Mesendoderm (in vitro differentiated cells): Measurements from ENCODE around the gene LSM8.

Experiments used
- DNase-seq: peaks from one replicate; pipeline ENCODE4 v3.0.0; 2013
- H2AK5ac ChIP-seq: 2 replicates; pipeline ENCODE4 v1.6.1; 2013; ENCODE audit warnings: low read length, inconsistent platforms
- H2BK120ac ChIP-seq: 2 replicates; pipeline ENCODE4 v1.6.1; 2013; ENCODE audit warnings: low read depth, mild to moderate bottlenecking, low read length, moderate library complexity, mixed read lengths
- H2BK15ac ChIP-seq: replicated peaks from 2 replicates; pipeline ENCODE4 v1.6.1; 2013; ENCODE audit warnings: low read depth, mild to moderate bottlenecking, moderate library complexity
- H2BK5ac ChIP-seq: 2 replicates; pipeline ENCODE4 v1.6.1; 2013; ENCODE audit warnings: low read length, inconsistent platforms
- H3K18ac ChIP-seq: 2 replicates; pipeline ENCODE4 v1.6.1; 2013; ENCODE audit warnings: mild to moderate bottlenecking, low read length, mixed read lengths
- H3K23ac ChIP-seq: one replicate; pipeline ENCODE4 v1.6.1; 2013; ENCODE audit warnings: low read length
- H3K27ac ChIP-seq: 2 replicates; pipeline ENCODE4 v1.5.1; 2013; ENCODE audit warnings: low read depth, mild to moderate bottlenecking, inconsistent platforms, low read length, moderate library complexity
- H3K27me3 ChIP-seq: 2 replicates; pipeline ENCODE4 v1.6.1; 2013; ENCODE audit warnings: low read length, control low read depth, mild to moderate bottlenecking, inconsistent platforms; ENCODE audit not compliant: insufficient read depth, poor library complexity
- H3K36me3 ChIP-seq: 2 replicates; pipeline ENCODE4 v1.6.1; 2013; ENCODE audit warnings: low read length, inconsistent platforms; ENCODE audit not compliant: control insufficient read depth, insufficient read depth
- H3K4ac ChIP-seq: one replicate; pipeline ENCODE4 v1.6.1; 2013; ENCODE audit warnings: low read depth, mild to moderate bottlenecking, low read length, moderate library complexity
- H3K4me1 ChIP-seq: 2 replicates; pipeline ENCODE4 v1.6.1; 2013; ENCODE audit warnings: low read depth, low read length, inconsistent platforms; ENCODE audit not compliant: control insufficient read depth
- H3K4me2 ChIP-seq: 2 replicates; pipeline ENCODE4 v1.6.1; 2013; ENCODE audit warnings: low read length
- H3K4me3 ChIP-seq: 2 replicates; pipeline ENCODE4 v1.5.1; 2013; ENCODE audit warnings: mild to moderate bottlenecking, low read length
- H3K56ac ChIP-seq: one replicate; pipeline ENCODE4 v1.6.1; 2013; ENCODE audit warnings: low read length
- H3K79me1 ChIP-seq: 2 replicates; pipeline ENCODE4 v1.6.1; 2013; ENCODE audit warnings: low read length, inconsistent platforms
- H3K79me2 ChIP-seq: 2 replicates; pipeline ENCODE4 v1.6.1; 2013; ENCODE audit warnings: mild to moderate bottlenecking, low read length; ENCODE audit not compliant: control insufficient read depth, insufficient read depth
- H3K9ac ChIP-seq: 2 replicates; pipeline ENCODE4 v1.6.1; 2013; ENCODE audit warnings: low read length, inconsistent platforms
- H4K5ac ChIP-seq: one replicate; pipeline ENCODE4 v1.6.1; 2013; ENCODE audit warnings: low read length
- H4K8ac ChIP-seq: one replicate; pipeline ENCODE4 v1.6.1; 2013; ENCODE audit warnings: low read depth, mild to moderate bottlenecking, control low read depth, low read length, moderate library complexity
- WGBS: extraction: QIAGEN DNeasy Blood & Tissue Kit; methylation state at CpG from one replicate; pipeline ENCODE4 v1.1.7; 2013; ENCODE audit warnings: low lambda C conversion rate, missing lambda C conversion rate; ENCODE audit not compliant: insufficient coverage; ENCODE audit errors: extremely low coverage; 5-methylcytosine and 5-hydroxymethylcytosine counted together

The LSM8 gene

GRCh38 chr7:118220583-118220982 is 36.6 kb downstream of the LSM8 start:
- Histone ChIP-seq H3K79me1 (no peaks in the 10 kb centered on the region), H2BK5ac (no peak overlapping the region), H3K4me2 (no peak overlapping the region), H3K4me1 (no peaks in the 10 kb centered on the region), H3K27ac (no peak overlapping the region), H3K36me3 (no peaks in the 10 kb centered on the region), H4K5ac (no peak overlapping the region), H3K79me2 (no peaks in the 10 kb centered on the region), H3K23ac (no peak overlapping the region), H3K18ac (no peak overlapping the region), H2AK5ac (no peak overlapping the region), H4K8ac (no peak overlapping the region), H3K4me3 (no peak overlapping the region), H3K56ac (no peak overlapping the region), H2BK120ac (no peak overlapping the region), H2BK15ac (no peak overlapping the region), H3K4ac (no peak overlapping the region), H3K9ac (no peak overlapping the region), H3K27me3 (no peaks in the 10 kb centered on the region)
- DNase-seq = no peak
- no CpG with 5 or more reads among the region's 3 CpGs for WGBS

- Histone ChIP-seq H2AK5ac (no peak overlapping the region), H3K79me1 (no peaks in the 10 kb centered on the region), H4K5ac (no peak overlapping the region), H3K27me3 (no peaks in the 10 kb centered on the region), H3K18ac (no peak overlapping the region), H3K56ac (no peak overlapping the region), H3K36me3 (no peaks in the 10 kb centered on the region), H3K27ac (no peak overlapping the region), H2BK120ac (no peak overlapping the region), H3K4me2 (no peak overlapping the region), H3K23ac (no peak overlapping the region), H3K9ac (no peak overlapping the region), H4K8ac (no peak overlapping the region), H3K4me3 (no peak overlapping the region), H2BK5ac (no peak overlapping the region), H3K79me2 (no peaks in the 10 kb centered on the region), H3K4me1 (no peaks in the 10 kb centered on the region), H2BK15ac (no peak overlapping the region), H3K4ac (no peak overlapping the region)
- no CpG with 5 or more reads among the region's 1 CpG for WGBS
- no peak for DNase-seq
These were observed 38.6 kb downstream of the LSM8 start for GRCh38 chr7:118222591-118222990.

- no peak for DNase-seq
- H4K8ac ChIP-seq = no peak within 1 kb of the TSS
- no peak within 1 kb of the TSS for H4K5ac ChIP-seq
- no peaks in the 10 kb centered on the region for H3K79me2 ChIP-seq
- no peak within 1 kb of the TSS for H3K18ac ChIP-seq
- no CpG with 5 or more reads among the region's 18 CpGs for WGBS
- H3K9ac ChIP-seq = no peak within 1 kb of the TSS
- H2BK120ac ChIP-seq = no peak within 1 kb of the TSS
- H3K4me1 ChIP-seq = no peaks in the 10 kb centered on the region
- H3K27ac ChIP-seq = no peak within 1 kb of the TSS
- H2AK5ac ChIP-seq = no peak within 1 kb of the TSS
- no peak within 1 kb of the TSS for H2BK15ac ChIP-seq
- no peak within 1 kb of the TSS for H3K23ac ChIP-seq
- no peaks in the 10 kb centered on the region for H3K79me1 ChIP-seq
- no peaks in the 10 kb centered on the region for H3K27me3 ChIP-seq
- no peak within 1 kb of the TSS for H3K4me2 ChIP-seq
- no peak within 1 kb of the TSS for H2BK5ac ChIP-seq
- H3K4me3 ChIP-seq = no peak within 1 kb of the TSS
- no peak within 1 kb of the TSS for H3K56ac ChIP-seq
- H3K36me3 ChIP-seq = no peaks in the 10 kb centered on the region
- no peak within 1 kb of the TSS for H3K4ac ChIP-seq
These were observed 40.6 kb downstream of the LSM8 start, which contains the start of gene ANKRD7 for GRCh38 chr7:118224521-118224920. Gene ANKRD7, plus strand, starts transcription at chr7:118224704. Its CDS starts 127 bp downstream, at chr7:118224831.

- Histone ChIP-seq H3K4ac (no peak overlapping the region), H2AK5ac (no peak overlapping the region), H4K8ac (no peak overlapping the region), H3K4me2 (no peak overlapping the region), H3K79me1 (no peaks in the 10 kb centered on the region), H4K5ac (no peak overlapping the region), H3K23ac (no peak overlapping the region), H2BK5ac (no peak overlapping the region), H3K4me1 (no peaks in the 10 kb centered on the region), H3K27me3 (no peaks in the 10 kb centered on the region), H3K4me3 (no peak overlapping the region), H3K9ac (no peak overlapping the region), H3K56ac (no peak overlapping the region), H3K79me2 (no peaks in the 10 kb centered on the region), H3K36me3 (no peaks in the 10 kb centered on the region), H3K27ac (no peak overlapping the region), H3K18ac (no peak overlapping the region), H2BK15ac (no peak overlapping the region), H2BK120ac (no peak overlapping the region)
- no peak for DNase-seq
- no CpG with 5 or more reads among the region's 1 CpG for WGBS
These were observed 48.9 kb downstream of the LSM8 start for GRCh38 chr7:118232837-118233236.

- Histone ChIP-seq H2BK15ac (no peak overlapping the region), H3K23ac (no peak overlapping the region), H2AK5ac (no peak overlapping the region), H3K36me3 (no peaks in the 10 kb centered on the region), H3K79me1 (no peaks in the 10 kb centered on the region), H3K56ac (no peak overlapping the region), H3K27ac (no peak overlapping the region), H3K4me1 (no peaks in the 10 kb centered on the region), H2BK5ac (no peak overlapping the region), H3K4me2 (no peak overlapping the region), H3K27me3 (no peaks in the 10 kb centered on the region), H4K5ac (no peak overlapping the region), H3K9ac (no peak overlapping the region), H3K79me2 (no peaks in the 10 kb centered on the region), H3K4me3 (no peak overlapping the region), H2BK120ac (no peak overlapping the region), H4K8ac (no peak overlapping the region), H3K18ac (no peak overlapping the region), H3K4ac (no peak overlapping the region)
- WGBS = no CpG with 5 or more reads among the region's 1 CpG
- no peak for DNase-seq
These were observed 49.8 kb downstream of the LSM8 start for GRCh38 chr7:118233799-118234198.

GRCh38 chr7:118239014-118239413 is 55.0 kb downstream of the LSM8 start:
- no peak overlapping the region for H2BK15ac ChIP-seq
- no peaks in the 10 kb centered on the region for H3K27me3 ChIP-seq
- no peak overlapping the region for H3K4me3 ChIP-seq
- H3K4me1 ChIP-seq = no peaks in the 10 kb centered on the region
- H3K56ac ChIP-seq = no peak overlapping the region
- H3K79me2 ChIP-seq = no peaks in the 10 kb centered on the region
- no peaks in the 10 kb centered on the region for H3K79me1 ChIP-seq
- no peak overlapping the region for H2AK5ac ChIP-seq
- DNase-seq = peak; percentile 68
- no CpG with 5 or more reads among the region's 3 CpGs for WGBS
- no peak overlapping the region for H3K9ac ChIP-seq
- no peak overlapping the region for H2BK120ac ChIP-seq
- H3K23ac ChIP-seq = no peak overlapping the region
- no peaks in the 10 kb centered on the region for H3K36me3 ChIP-seq
- no peak overlapping the region for H2BK5ac ChIP-seq
- H3K18ac ChIP-seq = no peak overlapping the region
- no peak overlapping the region for H3K27ac ChIP-seq
- no peak overlapping the region for H4K8ac ChIP-seq
- no peak overlapping the region for H4K5ac ChIP-seq
- H3K4ac ChIP-seq = no peak overlapping the region
- H3K4me2 ChIP-seq = no peak overlapping the region
